ENCODE measurements around the gene KAT8.

KAT8 gene

GRCh38 chr16:31113121-31114120 lies 4.0 kb upstream of the KAT8 start:
- no peaks in the 10 kb centered on the region for H3K27me3 ChIP-seq (ENCODE audit: control insufficient read depth in 5 of 5, insufficient read depth in 4 of 5, low read length in 5 of 5)
- peaks cover 6 to 48% (median 36%) of the 10 kb centered on the region in 5 donors for H3K4me1 ChIP-seq (ENCODE audit: control insufficient read depth in 5 of 5, insufficient read depth in 5 of 5, low read length in 5 of 5)
- H3K9me3 ChIP-seq (ENCODE audit: control insufficient read depth in 5 of 5, low read length in 5 of 5) = no peaks in the 10 kb centered on the region
- peak overlapping the region; percentile 65 for H3K27ac ChIP-seq (ENCODE audit: low read depth, low read length)
- peak overlapping the region in 2 of 5 donors; percentile 6 to 21 for H3K9ac ChIP-seq (ENCODE audit: low read length in 5 of 5)
- no peak overlapping the region for H3K4me3 ChIP-seq (ENCODE audit: low read depth in 1 of 5, low read length in 5 of 5)
- H3K36me3 ChIP-seq (ENCODE audit: control insufficient read depth in 5 of 5, insufficient read depth in 5 of 5, low read length in 5 of 5) = peaks cover 0 to 39% (median 38%) of the 10 kb centered on the region in 5 donors

GRCh38 chr16:31114468-31114867 lies 3.0 kb upstream of the KAT8 start:
- H3K27me3 ChIP-seq (ENCODE audit: control insufficient read depth in 5 of 5, insufficient read depth in 4 of 5, low read length in 5 of 5) = no peaks in the 10 kb centered on the region
- peaks cover 0 to 43% (median 35%) of the 10 kb centered on the region in 5 donors for H3K36me3 ChIP-seq (ENCODE audit: control insufficient read depth in 5 of 5, insufficient read depth in 5 of 5, low read length in 5 of 5)
- no peak overlapping the region for H3K9ac ChIP-seq (ENCODE audit: low read length in 5 of 5)
- H3K27ac ChIP-seq (ENCODE audit: low read depth, low read length) = peak overlapping the region; percentile 65
- no peaks in the 10 kb centered on the region for H3K9me3 ChIP-seq (ENCODE audit: control insufficient read depth in 5 of 5, low read length in 5 of 5)
- peaks cover 7 to 44% (median 33%) of the 10 kb centered on the region in 5 donors for H3K4me1 ChIP-seq (ENCODE audit: control insufficient read depth in 5 of 5, insufficient read depth in 5 of 5, low read length in 5 of 5)
- H3K4me3 ChIP-seq (ENCODE audit: low read depth in 1 of 5, low read length in 5 of 5) = no peak overlapping the region

- H3K4me3 ChIP-seq (ENCODE audit: low read depth in 1 of 5, low read length in 5 of 5) = peak overlapping the region; percentile 67 to 93 (median 81)
- peak overlapping the region; percentile 98 for H3K27ac ChIP-seq (ENCODE audit: low read depth, low read length)
- H3K9me3 ChIP-seq (ENCODE audit: control insufficient read depth in 5 of 5, low read length in 5 of 5) = no peaks in the 10 kb centered on the region
- peaks cover 7 to 31% (median 16%) of the 10 kb centered on the region in 5 donors for H3K4me1 ChIP-seq (ENCODE audit: control insufficient read depth in 5 of 5, insufficient read depth in 5 of 5, low read length in 5 of 5)
- H3K9ac ChIP-seq (ENCODE audit: low read length in 5 of 5) = peak overlapping the region; percentile 67 to 93 (median 89)
- no peaks in the 10 kb centered on the region for H3K27me3 ChIP-seq (ENCODE audit: control insufficient read depth in 5 of 5, insufficient read depth in 4 of 5, low read length in 5 of 5)
- peaks cover 5 to 38% (median 27%) of the 10 kb centered on the region in 5 donors for H3K36me3 ChIP-seq (ENCODE audit: control insufficient read depth in 5 of 5, insufficient read depth in 5 of 5, low read length in 5 of 5)
Observed at GRCh38 chr16:31118223-31119155, 1.0 kb downstream of the KAT8 start.

- Histone ChIP-seq H3K9me3 (ENCODE audit: control insufficient read depth in 5 of 5, low read length in 5 of 5) (no peaks in the 10 kb centered on the region), H3K4me1 (ENCODE audit: control insufficient read depth in 5 of 5, insufficient read depth in 5 of 5, low read length in 5 of 5) (peaks cover 3 to 22% (median 13%) of the 10 kb centered on the region in 5 donors), H3K27me3 (ENCODE audit: control insufficient read depth in 5 of 5, insufficient read depth in 4 of 5, low read length in 5 of 5) (no peaks in the 10 kb centered on the region), H3K9ac (ENCODE audit: low read length in 5 of 5) (no peak overlapping the region), H3K4me3 (ENCODE audit: low read depth in 1 of 5, low read length in 5 of 5) (no peak overlapping the region), H3K36me3 (ENCODE audit: control insufficient read depth in 5 of 5, insufficient read depth in 5 of 5, low read length in 5 of 5) (peaks cover 5 to 49% (median 36%) of the 10 kb centered on the region in 5 donors), H3K27ac (ENCODE audit: low read depth, low read length) (no peak overlapping the region)
Observed at GRCh38 chr16:31120129-31120528, 2.7 kb downstream of the KAT8 start.

- peaks cover 0 to 30% (median 13%) of the 10 kb centered on the region in 5 donors for H3K4me1 ChIP-seq (ENCODE audit: control insufficient read depth in 5 of 5, insufficient read depth in 5 of 5, low read length in 5 of 5)
- H3K36me3 ChIP-seq (ENCODE audit: control insufficient read depth in 5 of 5, insufficient read depth in 5 of 5, low read length in 5 of 5) = peaks cover 5 to 75% (median 59%) of the 10 kb centered on the region in 5 donors
- H3K9ac ChIP-seq (ENCODE audit: low read length in 5 of 5) = no peak overlapping the region
- H3K9me3 ChIP-seq (ENCODE audit: control insufficient read depth in 5 of 5, low read length in 5 of 5) = no peaks in the 10 kb centered on the region
- no peak overlapping the region for H3K4me3 ChIP-seq (ENCODE audit: low read depth in 1 of 5, low read length in 5 of 5)
- H3K27ac ChIP-seq (ENCODE audit: low read depth, low read length) = no peak overlapping the region
- no peaks in the 10 kb centered on the region for H3K27me3 ChIP-seq (ENCODE audit: control insufficient read depth in 5 of 5, insufficient read depth in 4 of 5, low read length in 5 of 5)
Observed at GRCh38 chr16:31125844-31126243, 8.4 kb downstream of the KAT8 start.

- Histone ChIP-seq H3K4me3 (ENCODE audit: low read depth in 1 of 5, low read length in 5 of 5) (no peak overlapping the region), H3K9ac (ENCODE audit: low read length in 5 of 5) (no peak overlapping the region), H3K27ac (ENCODE audit: low read depth, low read length) (no peak overlapping the region), H3K27me3 (ENCODE audit: control insufficient read depth in 5 of 5, insufficient read depth in 4 of 5, low read length in 5 of 5) (no peaks in the 10 kb centered on the region), H3K9me3 (ENCODE audit: control insufficient read depth in 5 of 5, low read length in 5 of 5) (no peaks in the 10 kb centered on the region), H3K36me3 (ENCODE audit: control insufficient read depth in 5 of 5, insufficient read depth in 5 of 5, low read length in 5 of 5) (peaks cover 2 to 75% (median 61%) of the 10 kb centered on the region in 5 donors), H3K4me1 (ENCODE audit: control insufficient read depth in 5 of 5, insufficient read depth in 5 of 5, low read length in 5 of 5) (peaks cover 0 to 30% (median 13%) of the 10 kb centered on the region in 5 donors)
Observed at GRCh38 chr16:31127182-31127581, 9.7 kb downstream of the KAT8 start.

- H3K27ac ChIP-seq (ENCODE audit: low read depth, low read length) = peak overlapping the region; percentile 46
- H3K4me1 ChIP-seq (ENCODE audit: control insufficient read depth in 5 of 5, insufficient read depth in 5 of 5, low read length in 5 of 5) = peaks cover 0 to 34% (median 13%) of the 10 kb centered on the region in 5 donors
- H3K9ac ChIP-seq (ENCODE audit: low read length in 5 of 5) = peak overlapping the region in 3 of 5 donors; percentile 22 to 53 (median 35)
- no peaks in the 10 kb centered on the region for H3K9me3 ChIP-seq (ENCODE audit: control insufficient read depth in 5 of 5, low read length in 5 of 5)
- H3K36me3 ChIP-seq (ENCODE audit: control insufficient read depth in 5 of 5, insufficient read depth in 5 of 5, low read length in 5 of 5) = peaks cover 0 to 76% (median 64%) of the 10 kb centered on the region in 5 donors
- H3K4me3 ChIP-seq (ENCODE audit: low read depth in 1 of 5, low read length in 5 of 5) = no peak overlapping the region
- H3K27me3 ChIP-seq (ENCODE audit: control insufficient read depth in 5 of 5, insufficient read depth in 4 of 5, low read length in 5 of 5) = no peaks in the 10 kb centered on the region
Observed at GRCh38 chr16:31128711-31129567, 11.5 kb downstream of the KAT8 start.

- Histone ChIP-seq H3K4me1 (ENCODE audit: control insufficient read depth in 5 of 5, insufficient read depth in 5 of 5, low read length in 5 of 5) (peaks cover 0 to 42% (median 15%) of the 10 kb centered on the region in 5 donors), H3K4me3 (ENCODE audit: low read depth in 1 of 5, low read length in 5 of 5) (no peak overlapping the region), H3K9ac (ENCODE audit: low read length in 5 of 5) (peak overlapping the region in 3 of 5 donors; percentile 22 to 53 (median 35))
Observed at GRCh38 chr16:31129568-31130335, 12.3 kb downstream of the KAT8 start.

More at GRCh38 chr16:31129568-31130335, 12.3 kb downstream of the KAT8 start:
- Histone ChIP-seq H3K27ac (ENCODE audit: low read depth, low read length) (peak overlapping the region; percentile 34), H3K27me3 (ENCODE audit: control insufficient read depth in 5 of 5, insufficient read depth in 4 of 5, low read length in 5 of 5) (peaks cover 0 to 5% (median under 1%) of the 10 kb centered on the region in 5 donors), H3K9me3 (ENCODE audit: control insufficient read depth in 5 of 5, low read length in 5 of 5) (no peaks in the 10 kb centered on the region), H3K36me3 (ENCODE audit: control insufficient read depth in 5 of 5, insufficient read depth in 5 of 5, low read length in 5 of 5) (peaks cover 0 to 71% (median 62%) of the 10 kb centered on the region in 5 donors)
